ENCODE results near the gene AGAP2. TPM values are rescaled to one million over a fixed set of nuclear protein-coding genes. Genes with fewer than 3 reads are reported as not detected.

The AGAP2 gene
- total and polyA plus RNA-seq, 2 of the 13 experiments (the other 11 are each of a cell fraction or from before 2014, with no cell fraction given), result 0.38 to 0.45 TPM

- TF ChIP-seq ETS1 (CRISPR knock-in tag; IDR thresholded peaks at IDR 0.05) (0 out of 2 replicates have a peak, but pooled peaks have one; percentile 40), TBP (CRISPR knock-in tag; IDR thresholded peaks at IDR 0.05) (no peak), ERF (CRISPR knock-in tag; IDR thresholded peaks at IDR 0.05) (peak; percentile 41; the same call in 1 of the 2 replicates), ZFY (CRISPR knock-in tag; IDR thresholded peaks at IDR 0.05) (peak; percentile 81), E2F5 (CRISPR knock-in tag; conservative IDR thresholded peaks at IDR 0.05) (no peak), TEF (CRISPR knock-in tag; IDR thresholded peaks at IDR 0.05) (no peak), ZSCAN5A (CRISPR knock-in tag; IDR thresholded peaks at IDR 0.05; ENCODE audit: borderline replicate concordance) (no peak), SALL1 (CRISPR knock-in tag; IDR thresholded peaks at IDR 0.05) (peak; percentile 68), NRL (CRISPR knock-in tag; IDR thresholded peaks at IDR 0.05; ENCODE audit: borderline replicate concordance) (peak; percentile 61), ZNF772 (CRISPR knock-in tag; IDR thresholded peaks at IDR 0.05) (0 out of 2 replicates have a peak, but pooled peaks have one; percentile 83), ZNF639 (CRISPR knock-in tag; conservative IDR thresholded peaks at IDR 0.05) (0 out of 2 replicates have a peak, but pooled peaks have one; percentile 24), KLF15 (CRISPR knock-in tag; IDR thresholded peaks at IDR 0.05; ENCODE audit: borderline replicate concordance) (no peak), ZNF678 (CRISPR knock-in tag; IDR thresholded peaks at IDR 0.05) (no peak), ZNF546 (CRISPR knock-in tag; conservative IDR thresholded peaks at IDR 0.05) (peak; percentile 49; the same call in 1 of the 2 replicates), ZNF574 (CRISPR knock-in tag; IDR thresholded peaks at IDR 0.05) (peak; percentile 63; the same call in 1 of the 2 replicates), ZNF337 (CRISPR knock-in tag; IDR thresholded peaks at IDR 0.05; ENCODE audit: borderline replicate concordance, low read depth) (no peak), ZNF749 (CRISPR knock-in tag; IDR thresholded peaks at IDR 0.05; ENCODE audit: borderline replicate concordance) (no peak), HHEX (CRISPR knock-in tag; IDR thresholded peaks at IDR 0.05) (no peak)
These were observed 17.2 kb upstream of the AGAP2 start (continued) for GRCh38 chr12:57755454-57756372.
